Stimulated activated CD8-positive, alpha-beta memory T cell treated with anti-CD3 and anti-CD28 coated beads, Interleukin-7, amount 100 ng/mL, for 4 hours (primary cell): ENCODE measurements around the gene RAI14.

Experiments
- DNase-seq, 2 donors: peaks; one replicate each; pipeline ENCODE4 v3.0.0-alpha.2; 2020; ENCODE audit warnings: low read depth in 2 of 2

The RAI14 gene

GRCh38 chr5:34675857-34676256 lies 19.7 kb downstream of the RAI14 start:
- no peak for DNase-seq

- no peak for DNase-seq
These were observed 20.3 kb downstream of the RAI14 start for GRCh38 chr5:34676416-34676815.

GRCh38 chr5:34677428-34677827 lies 21.3 kb downstream of the RAI14 start:
- DNase-seq = no peak

GRCh38 chr5:34680896-34681295 lies 24.8 kb downstream of the RAI14 start:
- no peak for DNase-seq

- DNase-seq = no peak
These were observed 26.9 kb downstream of the RAI14 start for GRCh38 chr5:34682926-34683623.

GRCh38 chr5:34684281-34684979 lies 28.3 kb downstream of the RAI14 start:
- DNase-seq = no peak

GRCh38 chr5:34684980-34685352 lies 28.8 kb downstream of the RAI14 start:
- no peak for DNase-seq

GRCh38 chr5:34685485-34686165 lies 29.5 kb downstream of the RAI14 start:
- DNase-seq = no peak

GRCh38 chr5:34686762-34687268 lies 30.7 kb downstream of the RAI14 start:
- DNase-seq = no peak

- DNase-seq = no peak
These were observed 31.3 kb downstream of the RAI14 start for GRCh38 chr5:34687269-34688011.

- DNase-seq = no peak
These were observed 32.1 kb downstream of the RAI14 start for GRCh38 chr5:34688015-34688810.

- no peak for DNase-seq
These were observed 34.2 kb downstream of the RAI14 start for GRCh38 chr5:34690301-34690700.

GRCh38 chr5:34690898-34691297 lies 34.8 kb downstream of the RAI14 start:
- no peak for DNase-seq

GRCh38 chr5:34691326-34691725 lies 35.2 kb downstream of the RAI14 start:
- no peak for DNase-seq

GRCh38 chr5:34692786-34693185 lies 36.7 kb downstream of the RAI14 start:
- no peak for DNase-seq

GRCh38 chr5:34694012-34694411 lies 37.9 kb downstream of the RAI14 start:
- no peak for DNase-seq

GRCh38 chr5:34694685-34695084 lies 38.6 kb downstream of the RAI14 start:
- no peak for DNase-seq

GRCh38 chr5:34695275-34696027 lies 39.3 kb downstream of the RAI14 start:
- no peak for DNase-seq

- no peak for DNase-seq
These were observed 41.4 kb downstream of the RAI14 start for GRCh38 chr5:34697308-34698108.

- no peak for DNase-seq
These were observed 41.9 kb downstream of the RAI14 start for GRCh38 chr5:34698109-34698419.
